Right atrium auricular region (tissue), 2 donors: ENCODE results near the gene EMILIN1. TPM values are rescaled to one million over a fixed set of nuclear protein-coding genes. Genes with fewer than 3 reads are reported as not detected.
"Not testable (repeated sequence)": the region's sequence is repeated elsewhere in the genome, so short reads cannot be mapped to it uniquely, and the experiment has no call there.

Source experiments
- DNase-seq: peaks from one replicate; pipeline ENCODE4 v3.0.0-alpha.2; 2019; ENCODE audit warnings: low spot score
- H3K27ac ChIP-seq, 2 donors: fragments of 200-600 bp; sonication (generic); 1 replicate in 1 of 2; 2 replicates in 1 of 2; pipeline ENCODE4 v1.5.1; 2016 to 2019
- H3K27me3 ChIP-seq, 2 donors: fragments of 200-600 bp; sonication (generic); one replicate each; pipeline versions ENCODE4 v1.5.1 to v1.6.0; 2017 to 2019
- H3K36me3 ChIP-seq: fragments of 200-600 bp; sonication (generic); one replicate; pipeline ENCODE4 v1.5.1; 2016
- H3K4me1 ChIP-seq, 2 donors: fragments of 200-600 bp; sonication (generic); one replicate each; pipeline versions ENCODE4 v1.5.1 to v1.6.0; 2017 to 2019
- H3K4me3 ChIP-seq, 2 donors: fragments of 200-600 bp; sonication (generic); 1 replicate in 1 of 2; 2 replicates in 1 of 2; pipeline ENCODE4 v1.5.1; 2017 to 2019; ENCODE audit warnings: mild to moderate bottlenecking in 1 of 2, moderate library complexity in 1 of 2
- H3K9me3 ChIP-seq, 2 donors: fragments of 200-600 bp; sonication (generic); one replicate each; pipeline ENCODE4 v1.5.1; 2019
- total RNA-seq, 2 donors: library from RNA; depleted of rRNA; stranded (reverse); fragments of >200 nt; gene quantifications; one replicate each; pipeline ENCODE4 v1.1.0, GENCODE V29; 2016
- TF ChIP-seq, protein P1 (sequence below), 2 donors: fragments of 200-600 bp; sonication (generic); IDR thresholded peaks; one replicate each; pipeline ENCODE4 v1.5.1; 2019; ENCODE audit warnings: antibody characterized with exemption in 2 of 2

Gene EMILIN1
- total RNA-seq, 2 donors from 2014 or later = 22.3 to 36.7 TPM

DNA sequence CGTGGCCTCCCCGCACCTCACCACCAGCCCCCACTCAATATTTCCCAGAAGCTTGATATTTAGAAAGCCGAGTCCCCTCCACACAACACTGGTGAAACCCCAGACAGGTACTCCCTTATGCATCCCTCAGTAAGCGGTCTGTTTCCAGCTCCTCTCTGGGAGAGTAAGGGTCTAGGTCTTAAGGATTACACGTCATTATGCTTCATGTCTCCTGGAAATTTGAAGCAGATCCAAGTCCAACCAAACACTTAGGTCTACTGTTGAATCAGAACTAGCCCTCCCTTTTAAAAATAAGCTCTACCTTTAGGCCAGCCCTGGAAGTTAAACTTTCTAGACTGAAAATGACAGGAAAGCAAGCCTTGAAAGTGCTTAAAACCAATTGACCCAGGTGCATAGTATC is 5.5 kb upstream of the EMILIN1 start:
- Histone ChIP-seq H3K36me3 (peaks cover 19% of the 10 kb centered on the region), H3K27me3 (no peaks in the 10 kb centered on the region), H3K27ac (peak overlapping the region; percentile 97 to 98), H3K4me1 (peaks cover 0 to 56% of the 10 kb centered on the region in 2 donors), H3K4me3 (no peak overlapping the region), H3K9me3 (no peaks in the 10 kb centered on the region)
- DNase-seq = no peak
- TF ChIP-seq, protein P1, sequence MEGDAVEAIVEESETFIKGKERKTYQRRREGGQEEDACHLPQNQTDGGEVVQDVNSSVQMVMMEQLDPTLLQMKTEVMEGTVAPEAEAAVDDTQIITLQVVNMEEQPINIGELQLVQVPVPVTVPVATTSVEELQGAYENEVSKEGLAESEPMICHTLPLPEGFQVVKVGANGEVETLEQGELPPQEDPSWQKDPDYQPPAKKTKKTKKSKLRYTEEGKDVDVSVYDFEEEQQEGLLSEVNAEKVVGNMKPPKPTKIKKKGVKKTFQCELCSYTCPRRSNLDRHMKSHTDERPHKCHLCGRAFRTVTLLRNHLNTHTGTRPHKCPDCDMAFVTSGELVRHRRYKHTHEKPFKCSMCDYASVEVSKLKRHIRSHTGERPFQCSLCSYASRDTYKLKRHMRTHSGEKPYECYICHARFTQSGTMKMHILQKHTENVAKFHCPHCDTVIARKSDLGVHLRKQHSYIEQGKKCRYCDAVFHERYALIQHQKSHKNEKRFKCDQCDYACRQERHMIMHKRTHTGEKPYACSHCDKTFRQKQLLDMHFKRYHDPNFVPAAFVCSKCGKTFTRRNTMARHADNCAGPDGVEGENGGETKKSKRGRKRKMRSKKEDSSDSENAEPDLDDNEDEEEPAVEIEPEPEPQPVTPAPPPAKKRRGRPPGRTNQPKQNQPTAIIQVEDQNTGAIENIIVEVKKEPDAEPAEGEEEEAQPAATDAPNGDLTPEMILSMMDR (IDR thresholded peaks at IDR 0.05) = no peak

DNA sequence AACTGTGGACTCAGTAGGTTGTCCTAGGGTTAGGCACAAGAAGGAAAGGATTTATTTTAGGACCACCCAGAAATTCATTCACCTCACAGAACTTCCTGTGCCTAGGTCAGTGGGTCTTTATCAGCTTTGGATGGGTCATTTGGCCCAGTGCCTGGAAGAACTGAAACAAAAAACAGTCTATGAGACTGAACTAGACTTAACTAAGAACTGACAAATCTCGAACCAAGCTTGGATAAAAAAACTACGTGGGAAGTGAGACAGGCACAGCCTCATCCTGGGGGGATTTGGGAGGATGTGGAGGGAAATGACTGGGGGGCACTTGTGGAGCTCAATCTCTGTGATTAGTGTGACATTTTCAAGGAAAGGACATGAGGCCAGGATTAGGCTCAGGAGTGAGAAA is 4.6 kb upstream of the EMILIN1 start:
- H3K4me1 ChIP-seq = peaks cover 0 to 51% of the 10 kb centered on the region in 2 donors
- no peaks in the 10 kb centered on the region for H3K27me3 ChIP-seq
- peaks cover 13% of the 10 kb centered on the region for H3K36me3 ChIP-seq
- no peak overlapping the region for H3K4me3 ChIP-seq
- DNase-seq = no peak
- H3K9me3 ChIP-seq = no peaks in the 10 kb centered on the region
- TF ChIP-seq, protein P1 (IDR thresholded peaks at IDR 0.05) = no peak
- peak overlapping the region; percentile 37 to 98 for H3K27ac ChIP-seq

DNA sequence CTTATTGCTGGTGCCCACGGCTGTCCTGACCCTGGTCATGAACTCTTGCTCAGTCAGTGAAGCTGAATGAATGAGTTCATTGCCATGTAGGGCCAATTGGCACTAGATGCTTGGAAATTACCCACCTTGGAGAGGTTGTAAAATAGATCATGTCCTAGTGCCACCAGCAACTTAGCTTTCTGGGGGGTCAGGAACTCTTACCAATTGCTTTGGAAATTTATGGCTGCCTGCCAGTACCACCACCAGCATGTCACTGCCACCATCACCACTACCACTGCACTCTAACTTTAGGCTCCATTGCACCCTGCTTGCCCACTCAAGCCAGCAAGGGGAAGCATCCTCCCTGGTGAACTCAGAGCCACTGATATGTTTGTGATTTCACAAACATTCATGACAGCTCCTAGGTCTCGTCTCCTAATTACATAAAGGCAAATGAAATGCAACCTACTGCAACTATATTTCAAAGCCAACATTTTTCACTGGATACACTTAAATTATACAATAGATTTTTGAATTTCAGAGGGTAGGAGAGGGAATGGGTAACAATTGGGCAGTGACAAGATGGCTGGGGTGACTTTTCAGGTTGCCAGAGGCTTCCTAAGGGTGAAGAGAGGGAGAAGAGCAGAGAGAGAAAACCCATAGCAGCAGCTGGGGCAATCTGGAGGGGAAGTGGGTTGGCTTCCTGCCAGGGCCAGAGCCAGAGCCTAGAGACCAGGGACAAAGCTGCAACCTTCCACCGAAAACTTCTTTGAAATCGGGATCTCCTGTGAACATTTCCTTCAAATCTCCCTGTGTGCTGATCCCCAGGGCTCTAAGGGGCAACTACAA is 3.5 kb upstream of the EMILIN1 start:
- TF ChIP-seq, protein P1 (IDR thresholded peaks at IDR 0.05) = no peak
- Histone ChIP-seq H3K9me3 (no peaks in the 10 kb centered on the region), H3K4me1 (peaks cover 0 to 50% of the 10 kb centered on the region in 2 donors), H3K4me3 (no peak overlapping the region), H3K27ac (peak overlapping the region in 1 of 2 donors; percentile 98), H3K27me3 (no peaks in the 10 kb centered on the region), H3K36me3 (peaks cover 2% of the 10 kb centered on the region)
- DNase-seq = no peak

DNA sequence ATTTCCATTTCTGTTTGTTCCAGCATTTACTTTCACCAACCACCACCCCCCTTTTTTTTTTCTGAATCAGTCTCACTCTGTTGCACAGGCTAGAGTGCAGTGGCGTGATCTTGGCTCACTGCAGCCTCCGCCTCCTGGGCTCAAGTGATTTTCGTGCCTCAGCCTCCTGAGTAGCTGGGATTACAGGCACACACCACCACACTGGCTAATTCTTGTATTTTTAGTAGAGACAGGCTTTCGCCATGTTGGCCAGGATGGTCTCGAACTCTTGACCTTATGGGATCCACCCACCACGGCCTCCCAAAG is 2.9 kb upstream of the EMILIN1 start:
- not testable (repeated sequence) for H3K27me3 ChIP-seq, H3K36me3 ChIP-seq, DNase-seq, H3K4me3 ChIP-seq, H3K9me3 ChIP-seq
- peaks cover 0 to 50% of the 10 kb centered on the region in 2 donors for H3K4me1 ChIP-seq
- peak overlapping the region in 1 of 2 donors; percentile 2 for H3K27ac ChIP-seq

DNA sequence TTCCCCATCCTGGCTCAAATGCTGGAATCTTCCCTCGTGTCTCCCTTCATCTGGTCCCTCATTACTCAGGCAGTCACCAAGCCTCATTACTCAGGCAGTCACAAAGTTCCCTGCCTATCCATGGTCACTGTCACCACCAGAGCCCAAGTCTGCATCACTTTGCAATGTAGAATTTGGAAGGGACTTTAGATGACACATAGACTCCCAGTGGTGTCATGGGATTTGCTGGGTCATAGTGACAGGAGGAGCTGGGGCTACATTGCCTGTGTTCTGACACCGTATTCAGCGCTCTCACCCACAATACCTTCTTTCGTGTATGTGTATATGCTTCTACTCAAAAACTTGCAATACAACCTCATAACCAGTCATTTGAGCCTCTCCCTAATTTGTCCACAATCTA is 2.1 kb upstream of the EMILIN1 start:
- Histone ChIP-seq H3K27ac (peak overlapping the region in 1 of 2 donors; percentile 17), H3K4me3 (no peak overlapping the region), H3K9me3 (no peaks in the 10 kb centered on the region), H3K4me1 (peaks cover 0 to 52% of the 10 kb centered on the region in 2 donors), H3K36me3 (no peaks in the 10 kb centered on the region), H3K27me3 (no peaks in the 10 kb centered on the region)
- no peak for DNase-seq
- TF ChIP-seq, protein P1 (IDR thresholded peaks at IDR 0.05) = no peak

DNA sequence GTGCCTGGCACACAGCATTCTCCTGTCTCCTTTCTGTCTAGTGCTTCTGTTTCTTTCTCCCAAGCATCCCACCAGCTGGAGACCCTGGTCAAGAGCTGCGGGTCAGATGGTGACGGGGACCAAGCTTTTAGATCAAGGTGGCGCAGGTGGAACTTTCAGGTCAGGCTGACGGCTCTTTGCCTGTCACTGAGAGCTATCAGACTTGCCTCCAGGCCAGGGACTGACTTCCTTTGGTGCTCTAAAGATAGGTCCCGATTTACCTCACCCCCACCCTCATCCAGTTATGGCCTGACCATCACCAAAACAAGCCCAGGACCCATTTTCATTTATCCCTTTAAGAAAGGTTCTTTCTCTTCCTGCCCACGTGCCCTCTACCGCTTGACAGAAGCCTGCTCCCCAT is 1.2 kb upstream of the EMILIN1 start:
- DNase-seq = no peak
- TF ChIP-seq, protein P1 (IDR thresholded peaks at IDR 0.05) = no peak
- Histone ChIP-seq H3K27me3 (no peaks in the 10 kb centered on the region), H3K36me3 (no peaks in the 10 kb centered on the region), H3K27ac (peak overlapping the region in 1 of 2 donors; percentile 43), H3K4me1 (peaks cover 0 to 57% of the 10 kb centered on the region in 2 donors), H3K4me3 (no peak overlapping the region), H3K9me3 (no peaks in the 10 kb centered on the region)
